Coronary artery (tissue), 2 donors: Measurements from ENCODE around the gene GPR151.

Experiments
- DNase-seq: peaks from one replicate; pipeline ENCODE4 v3.0.0-alpha.2; 2017; ENCODE audit warnings: low spot score
- H3K27ac ChIP-seq, 2 donors: fragments of 200-600 bp; sonication (generic); one replicate each; pipeline ENCODE4 v1.5.1; 2016 to 2019
- H3K4me3 ChIP-seq: fragments of 200-600 bp; sonication (generic); 2 replicates; pipeline ENCODE4 v1.5.1; 2016; ENCODE audit warnings: mild to moderate bottlenecking, moderate library complexity
- CTCF ChIP-seq: fragments of 200-600 bp; sonication (generic); IDR thresholded peaks from one replicate; pipeline ENCODE4 v1.5.1; 2019; ENCODE audit warnings: antibody characterized with exemption

The GPR151 gene

GRCh38 chr5:146475190-146475780, 40.7 kb downstream of the GPR151 start:
- no peak for DNase-seq
- no peak for TF ChIP-seq CTCF
- H3K4me3 ChIP-seq: no peak overlapping the region
- H3K27ac ChIP-seq: no peak overlapping the region

GRCh38 chr5:146474065-146474464, 41.9 kb downstream of the GPR151 start:
- DNase-seq: no peak
- H3K27ac ChIP-seq: no peak overlapping the region

GRCh38 chr5:146467760-146468159, 48.2 kb downstream of the GPR151 start:
- no peak for TF ChIP-seq CTCF
- Histone ChIP-seq H3K27ac (no peak overlapping the region), H3K4me3 (no peak overlapping the region)
- DNase-seq: no peak

More at GRCh38 chr5:146474065-146474464, 41.9 kb downstream of the GPR151 start:
- H3K4me3 ChIP-seq: no peak overlapping the region
- TF ChIP-seq CTCF: no peak

GRCh38 chr5:146466521-146467349, 49.3 kb downstream of the GPR151 start:
- DNase-seq: no peak
- TF ChIP-seq CTCF: no peak

GRCh38 chr5:146463446-146463845, 52.5 kb downstream of the GPR151 start:
- Histone ChIP-seq H3K27ac (no peak overlapping the region), H3K4me3 (no peak overlapping the region)
- no peak for TF ChIP-seq CTCF
- no peak for DNase-seq

More at GRCh38 chr5:146466521-146467349, 49.3 kb downstream of the GPR151 start:
- H3K27ac ChIP-seq: no peak overlapping the region
- no peak overlapping the region for H3K4me3 ChIP-seq
